Loucy (cell line): ENCODE data around the gene XRCC4.

Experiments used
- CTCF ChIP-seq: fragments of 200-600 bp; sonication (generic); conservative IDR thresholded peaks from 2 replicates; pipeline ENCODE4 v1.5.1; 2014; ENCODE audit warnings: mild to moderate bottlenecking, antibody characterized with exemption, low read length
- EZH2phosphoT487 ChIP-seq: fragments of 200-600 bp; IDR thresholded peaks from 2 replicates; pipeline ENCODE4 v1.6.1; 2018; ENCODE audit warnings: antibody characterized with exemption, mild to moderate bottlenecking, moderate library complexity, borderline replicate concordance

DNA sequence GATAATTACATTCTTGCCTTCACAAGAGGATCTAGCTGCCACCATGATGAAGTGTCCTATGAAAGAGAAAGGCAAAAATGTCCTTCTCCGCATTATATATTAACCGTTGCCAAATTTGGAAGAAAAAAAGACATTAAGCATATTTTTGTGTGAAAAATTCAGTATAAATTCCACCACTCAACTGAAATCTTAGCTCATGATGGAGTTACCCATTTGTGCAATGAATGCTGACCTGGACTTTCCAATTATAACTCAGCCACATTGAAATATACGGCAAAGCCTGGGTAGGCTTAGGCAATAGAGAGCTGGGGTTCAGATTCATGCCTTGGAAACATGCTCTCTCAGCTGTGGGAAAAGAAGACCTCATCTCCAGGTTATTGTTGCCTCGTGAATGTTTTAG lies 322.9 kb downstream of the XRCC4 start:
- TF ChIP-seq CTCF: no peak
- TF ChIP-seq EZH2phosphoT487: no peak
